Adrenal gland (tissue), 5 donors: ENCODE results near the gene EVI5L.

ENCODE experiments used
- CTCF ChIP-seq, 6 experiments: fragments of 450-650 bp in 4 of 6; fragments of 200-600 bp in 2 of 6; sonication (generic) in 1 of 6; IDR thresholded peaks; 1 replicate in 5 of 6; 2 replicates in 1 of 6; pipeline versions ENCODE4 v1.5.1 to v1.8.0; 2016 to 2021; ENCODE audit warnings: antibody characterized with exemption in 6 of 6, mild to moderate bottlenecking in 2 of 6, moderate library complexity in 1 of 6
- POLR2A ChIP-seq, 2 donors: fragments of 450-650 bp; IDR thresholded peaks; one replicate each; pipeline ENCODE4 v1.6.1; 2017; ENCODE audit warnings: antibody characterized with exemption in 2 of 2, mild to moderate bottlenecking in 2 of 2, moderate library complexity in 1 of 2
- donor health status: DM: no; HTN: no; CAD: no.

DNA sequence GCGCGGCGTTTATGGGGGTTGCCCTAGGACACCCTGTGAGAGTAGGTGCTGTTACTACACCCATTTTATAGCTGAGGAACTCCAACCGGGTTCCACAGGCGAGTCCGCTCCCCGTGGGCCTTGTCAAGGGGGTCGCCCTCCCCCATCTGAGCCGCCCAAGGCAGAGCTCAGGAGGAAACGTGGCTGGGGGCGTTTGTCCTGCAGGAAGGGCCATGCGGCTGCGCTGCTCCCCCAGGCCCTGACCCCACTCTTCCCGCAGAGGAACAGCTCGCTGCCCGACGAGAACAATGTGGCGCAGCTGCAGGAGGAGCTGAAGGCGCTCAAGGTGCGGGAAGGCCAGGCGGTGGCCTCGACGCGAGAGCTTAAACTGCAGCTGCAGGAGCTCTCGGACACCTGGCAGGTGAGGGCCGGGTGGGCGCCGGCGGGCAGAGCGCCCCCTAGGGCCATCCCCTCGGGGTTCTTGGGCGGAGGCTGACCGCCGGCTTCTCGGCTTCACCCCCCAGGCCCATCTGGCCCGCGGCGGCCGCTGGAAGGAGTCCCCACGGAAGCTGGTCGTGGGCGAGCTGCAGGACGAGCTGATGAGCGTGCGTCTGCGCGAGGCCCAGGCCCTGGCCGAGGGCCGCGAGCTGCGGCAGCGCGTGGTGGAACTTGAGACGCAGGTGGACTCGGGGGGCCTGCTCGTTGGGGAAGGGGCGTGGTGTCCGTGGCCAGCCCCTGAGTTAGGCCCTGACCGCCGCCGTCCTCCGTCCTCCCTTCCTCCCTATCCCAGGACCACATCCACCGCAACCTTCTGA lies 31.8 kb downstream of the EVI5L start:
- no peak for TF ChIP-seq POLR2A (IDR thresholded peaks at IDR 0.05)
- no peak for TF ChIP-seq CTCF (IDR thresholded peaks at IDR 0.05)
